Measurements from ENCODE around the gene FAR1.

- TF ChIP-seq ELF4 (IDR thresholded peaks at IDR 0.05) (no peak), FOXM1 (IDR thresholded peaks at IDR 0.05; ENCODE audit: borderline replicate concordance) (no peak)
Measured at GRCh38 chr11:13702071-13702470, 33.6 kb downstream of the FAR1 start.

Data from HEK293T (cell line).